IMR-90 (cell line): ENCODE data around the gene DRC7. TPM values are rescaled to one million over a fixed set of nuclear protein-coding genes. Genes with fewer than 3 reads are reported as not detected.

Experiments
- ATAC-seq: fragments of 200-7000 bp; cut with Tn5 transposase; 2 replicates; pipeline ENCODE4 v1.9.1; 2020; ENCODE audit warnings: low read depth, mild to moderate bottlenecking, moderate library complexity
- BruUV-seq: library from RNA; stranded (reverse); fragments of 400-500 nt; replicated peaks from 2 replicates; lab custom pipeline; 2021; lab: Mats Ljungman, UMichigan
- CTCF ChIA-PET: fragments of 300-600 bp; formaldehyde crosslinking; extraction: SDS; loops from one replicate; lab custom pipeline; 2021; ENCODE audit warnings: antibody characterized with exemption; lab: Yijun Ruan, JAX
- POLR2A ChIA-PET: fragments of 300-600 bp; sonication (Branson Sonifier 250); formaldehyde crosslinking; loops from one replicate; lab custom pipeline; 2022; ENCODE audit warnings: antibody characterized with exemption; ENCODE audit not compliant: unreplicated experiment; lab: Charles Lee
- DNase-seq: peaks from one replicate; pipeline ENCODE4 v3.0.0; 2013
- H2AFZ ChIP-seq: replicated peaks from 2 replicates; pipeline ENCODE3; 2013; ENCODE audit warnings: low read length, mild to moderate bottlenecking; ENCODE audit not compliant: poor library complexity
- H2AK5ac ChIP-seq: 2 replicates; pipeline ENCODE4 v1.6.1; 2013; ENCODE audit warnings: low read depth, low read length, inconsistent platforms
- H2AK9ac ChIP-seq: replicated peaks from 2 replicates; pipeline ENCODE3; 2013; ENCODE audit warnings: mild to moderate bottlenecking, low read depth, low read length, moderate library complexity; ENCODE audit not compliant: poor library complexity
- H2BK120ac ChIP-seq: 2 replicates; pipeline ENCODE4 v1.6.1; 2013; ENCODE audit warnings: low read depth, low read length, inconsistent platforms
- H2BK15ac ChIP-seq: 3 replicates; pipeline ENCODE4 v1.6.1; 2013; ENCODE audit warnings: low read depth, low read length, inconsistent platforms
- H2BK20ac ChIP-seq: 2 replicates; pipeline ENCODE4 v1.6.1; 2013; ENCODE audit warnings: low read depth, mild to moderate bottlenecking, inconsistent platforms, low read length, moderate library complexity
- H2BK5ac ChIP-seq: 2 replicates; pipeline ENCODE4 v1.6.1; 2013; ENCODE audit warnings: mild to moderate bottlenecking, low read depth, low read length, inconsistent platforms; ENCODE audit not compliant: poor library complexity, severe bottlenecking
- H3K14ac ChIP-seq: replicated peaks from 2 replicates; pipeline ENCODE4 v1.6.1; 2013; ENCODE audit warnings: low read depth, low read length, inconsistent platforms
- H3K18ac ChIP-seq: 2 replicates; pipeline ENCODE4 v1.6.1; 2013; ENCODE audit warnings: low read depth, low read length, control low read depth
- H3K23ac ChIP-seq: 2 replicates; pipeline ENCODE4 v1.6.1; 2013; ENCODE audit warnings: low read depth, low read length, inconsistent platforms
- H3K27ac ChIP-seq: 2 replicates; pipeline ENCODE4 v1.5.1; 2013; ENCODE audit warnings: mild to moderate bottlenecking, control low read depth, low read length; ENCODE audit not compliant: insufficient read depth
- H3K27me3 ChIP-seq: 2 replicates; pipeline ENCODE4 v1.6.1; 2013; ENCODE audit warnings: low read length; ENCODE audit not compliant: control insufficient read depth, insufficient read depth
- H3K36me3 ChIP-seq: 2 replicates; pipeline ENCODE4 v1.6.1; 2013; ENCODE audit warnings: low read length, mixed read lengths; ENCODE audit not compliant: control insufficient read depth, insufficient read depth
- H3K4ac ChIP-seq: 2 replicates; pipeline ENCODE4 v1.6.1; 2013; ENCODE audit warnings: low read depth, low read length, inconsistent platforms
- H3K4me1 ChIP-seq: 2 replicates; pipeline ENCODE4 v1.6.1; 2013; ENCODE audit warnings: low read length, mixed read lengths; ENCODE audit not compliant: control insufficient read depth, insufficient read depth
- H3K4me2 ChIP-seq: 2 replicates; pipeline ENCODE4 v1.6.1; 2013; ENCODE audit warnings: low read depth, mild to moderate bottlenecking, control low read depth, low read length, moderate library complexity
- H3K4me3 ChIP-seq: 2 replicates; pipeline ENCODE4 v1.5.1; 2013; ENCODE audit warnings: low read depth, mild to moderate bottlenecking, control low read depth, low read length, moderate library complexity; ENCODE audit not compliant: insufficient read depth
- H3K56ac ChIP-seq: 2 replicates; pipeline ENCODE4 v1.6.1; 2013; ENCODE audit warnings: low read length, inconsistent platforms; ENCODE audit not compliant: insufficient read depth; ENCODE audit errors: extremely low read depth
- H3K79me1 ChIP-seq, 2 experiments: 2 replicates each; pipeline ENCODE4 v1.6.1; 2013; ENCODE audit warnings: low read length in 2 of 2, inconsistent platforms in 1 of 2, low read depth in 1 of 2
- H3K9ac ChIP-seq: 2 replicates; pipeline ENCODE4 v1.6.1; 2013; ENCODE audit warnings: low read depth, low read length, control low read depth
- H3K9me1 ChIP-seq: 2 replicates; pipeline ENCODE4 v1.6.1; 2013; ENCODE audit warnings: low read length, inconsistent platforms; ENCODE audit not compliant: insufficient read depth
- H3K9me3 ChIP-seq: 2 replicates; pipeline ENCODE4 v1.6.1; 2013; ENCODE audit warnings: low read length; ENCODE audit not compliant: control insufficient read depth, insufficient read depth
- H4K20me1 ChIP-seq: 2 replicates; pipeline ENCODE4 v1.6.1; 2013; ENCODE audit warnings: low read length, inconsistent platforms; ENCODE audit not compliant: insufficient read depth
- H4K5ac ChIP-seq: 2 replicates; pipeline ENCODE4 v1.6.1; 2013; ENCODE audit warnings: mild to moderate bottlenecking, low read depth, low read length, control low read depth
- H4K8ac ChIP-seq, 2 experiments: 2 replicates each; pipeline ENCODE4 v1.6.1; 2013; ENCODE audit warnings: low read depth in 2 of 2, low read length in 2 of 2, control low read depth in 1 of 2, inconsistent platforms in 1 of 2
- H4K91ac ChIP-seq: 2 replicates; pipeline ENCODE4 v1.6.1; 2013; ENCODE audit warnings: low read depth, low read length, inconsistent platforms; ENCODE audit not compliant: insufficient read depth
- BHLHE40 ChIP-seq: fragments of 150-350 bp; IDR thresholded peaks from 2 replicates; pipeline ENCODE4 v1.6.1; 2016; ENCODE audit warnings: mild to moderate bottlenecking, low read depth, low read length
- CEBPB ChIP-seq: IDR thresholded peaks from 2 replicates; pipeline ENCODE4 v1.6.1; 2012; ENCODE audit warnings: low read depth, low read length, improper control_type of control experiment
- CHD1 ChIP-seq: IDR thresholded peaks from 2 replicates; pipeline ENCODE4 v1.6.1; 2012; ENCODE audit warnings: low read depth, low read length, improper control_type of control experiment
- FOS ChIP-seq: fragments of 150-350 bp; IDR thresholded peaks from 2 replicates; pipeline ENCODE4 v1.6.1; 2016; ENCODE audit warnings: low read depth, low read length
- MAFK ChIP-seq: IDR thresholded peaks from 2 replicates; pipeline ENCODE4 v1.6.1; 2012; ENCODE audit warnings: low read depth, low read length, improper control_type of control experiment
- MAZ ChIP-seq: IDR thresholded peaks from 2 replicates; pipeline ENCODE4 v1.6.1; 2012; ENCODE audit warnings: low read depth, mild to moderate bottlenecking, low read length, improper control_type of control experiment, moderate library complexity, borderline replicate concordance
- MXI1 ChIP-seq: IDR thresholded peaks from 2 replicates; pipeline ENCODE4 v1.6.1; 2012; ENCODE audit warnings: low read depth, mild to moderate bottlenecking, low read length, moderate library complexity, borderline replicate concordance
- NFE2L2 ChIP-seq: fragments of 150-350 bp; IDR thresholded peaks from 2 replicates; pipeline ENCODE4 v1.6.1; 2016; ENCODE audit warnings: low read depth, mild to moderate bottlenecking, low read length
- POLR2A ChIP-seq: IDR thresholded peaks from 2 replicates; pipeline ENCODE4 v1.6.1; 2012; ENCODE audit warnings: mild to moderate bottlenecking, low read depth, low read length
- RFX5 ChIP-seq: IDR thresholded peaks from 2 replicates; pipeline ENCODE4 v1.8.0; 2012; ENCODE audit warnings: low read depth, mild to moderate bottlenecking, low read length, moderate library complexity
- WGBS, 2 experiments: methylation state at CpG; one replicate each; pipeline versions ENCODE4 v1.1.5 to v1.1.7; 2013; ENCODE audit warnings: missing lambda C conversion rate in 2 of 2; ENCODE audit not compliant: insufficient read length in 1 of 2; ENCODE audit errors: extremely low coverage in 2 of 2; 5-methylcytosine and 5-hydroxymethylcytosine counted together
- dilution Hi-C: fragments of 300-500 bp; cut with HindIII; formaldehyde crosslinking; loops from one replicate; pipeline ENCODE4 v1.14.3; 2018; ENCODE audit warnings: low sequenced_read_pairs; ENCODE audit not compliant: unreplicated experiment
- in situ Hi-C: fragments of 300-500 bp; cut with MboI; formaldehyde crosslinking; loops from 3 replicates; pipeline ENCODE4 v1.14.3; 2019; ENCODE audit warnings: low sequenced_read_pairs, inconsistent platforms, mixed read lengths
- intact Hi-C: fragments of 100-400 bp; cut with micrococcal nuclease; formaldehyde crosslinking; loops from 2 replicates; pipeline ENCODE4 v1.10.0; 2022
- polyA plus RNA-seq, 3 experiments: library from polyadenylated mRNA; depleted of rRNA; stranded (reverse); fragments of >200 nt; gene quantifications; 2 replicates each; pipeline ENCODE4 v1.2.3, GENCODE V29; 2012; ENCODE audit warnings: low replicate concordance in 1 of 3
- total RNA-seq: library from RNA; depleted of rRNA; stranded (reverse); fragments of >200 nt; gene quantifications from 2 replicates; pipeline ENCODE4 v1.2.3, GENCODE V29; 2012
- TF ChIP-seq, protein P1 (sequence below): fragments of 150-350 bp; IDR thresholded peaks from 2 replicates; pipeline ENCODE4 v1.6.1; 2016; ENCODE audit warnings: low read depth, mild to moderate bottlenecking, low read length, moderate library complexity, borderline replicate concordance
- TF ChIP-seq, protein P2 (sequence below): conservative IDR thresholded peaks from 2 replicates; pipeline ENCODE4 v1.5.1; 2012; ENCODE audit warnings: mild to moderate bottlenecking, low read depth, low read length, improper control_type of control experiment

Gene DRC7
- total and polyA plus RNA-seq, 2 of the 4 experiments (the other 2 are of a cell fraction), result not detected

DNA sequence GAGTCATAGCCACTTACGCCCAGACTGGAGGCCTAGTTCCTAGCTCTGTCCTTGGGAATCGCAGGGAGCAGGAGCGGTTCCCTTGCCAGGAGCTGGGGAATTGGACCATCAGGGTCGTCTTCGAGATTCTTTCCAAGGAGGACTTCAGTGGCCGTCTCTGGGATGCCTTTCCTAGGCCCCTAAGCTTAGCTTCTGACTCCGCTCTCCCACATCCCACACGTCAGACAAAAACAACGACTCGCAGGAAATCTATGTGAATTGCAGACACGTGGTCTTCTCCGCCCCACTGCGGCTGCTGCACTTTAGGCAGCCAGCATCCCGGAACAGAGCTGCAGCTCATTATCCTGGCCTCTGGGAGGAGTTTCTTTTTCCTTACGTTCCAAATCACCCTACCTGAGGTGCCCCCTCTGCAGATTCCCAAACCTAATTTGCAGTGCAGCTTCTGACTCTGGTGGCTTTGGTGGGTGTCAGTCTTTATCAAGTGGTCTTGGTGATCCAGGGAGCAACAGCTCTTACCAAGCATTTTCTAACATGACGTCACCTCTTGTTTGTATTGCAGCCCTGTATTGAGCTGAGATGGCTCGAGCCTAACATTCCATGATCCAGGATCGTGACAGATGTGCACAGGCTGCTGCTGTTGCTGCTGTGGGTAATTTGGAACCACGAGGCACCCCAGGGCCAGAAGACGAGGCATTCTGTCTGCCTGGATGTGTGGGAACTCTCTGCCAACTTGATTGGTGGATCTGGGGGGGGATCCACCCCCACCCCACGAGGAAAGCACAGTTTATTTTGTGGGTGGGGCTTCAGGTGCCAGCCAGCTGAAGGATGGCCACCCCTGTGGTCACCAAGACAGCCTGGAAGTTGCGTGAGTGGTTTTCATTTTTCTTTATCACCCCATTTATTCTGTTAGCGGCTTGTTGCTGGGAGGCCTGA is 42.1 kb downstream of the DRC7 start:
- H3K4ac ChIP-seq, result peak overlapping the region; percentile 42
- no peak overlapping the region; the same call in 1 of the 2 replicates for H2BK20ac ChIP-seq
- ChIA-PET POLR2A (no interaction called here), CTCF (interaction anchor here (0.7 to 1.1 kb wide), 5 partner anchors 9 to 161 kb away, joined by 3 to 8 read pairs (median 3); no protein-coding TSS in a partner anchor)
- H3K27ac ChIP-seq, result peak overlapping the region; percentile 60
- BruUV-seq, result no TSS peak
- no peak overlapping the region for H3K23ac ChIP-seq
- no peaks in the 10 kb centered on the region for H3K27me3 ChIP-seq
- no peak overlapping the region; the same call in 1 of the 2 replicates for H3K18ac ChIP-seq
- in situ Hi-C loops (no loop called here), intact Hi-C loops (loop anchor here (5.0 kb wide), 3 partner anchors 144 to 391 kb away; partner anchors contain the start of gene CFAP20), dilution Hi-C loops (no loop called here)
- H3K9ac ChIP-seq, result peak overlapping the region; percentile 42
- peak overlapping the region; percentile 32; the same call in 1 of the 2 replicates for H3K56ac ChIP-seq
- H3K9me3 ChIP-seq, result no peaks in the 10 kb centered on the region
- H2AK9ac ChIP-seq, result peak overlapping the region; percentile 88
- H4K8ac ChIP-seq, result peak overlapping the region in 1 of 2 experiments; percentile 38; a peak in 1 of 4 replicates
- WGBS, 2 experiments, result 18% methylated on average over 8 of the region's 23 CpGs; no CpG with 5 or more reads in 1 of the 2 experiments
- DNase-seq, result peak; percentile 87
- H2AK5ac ChIP-seq, result peak overlapping the region; percentile 25
- H3K14ac ChIP-seq, result 0 out of 2 replicates have a peak overlapping the region, but pooled peaks have one; percentile 1
- H2BK120ac ChIP-seq, result peak overlapping the region; percentile 10; the same call in 1 of the 2 replicates
- H2BK15ac ChIP-seq, result peak overlapping the region; percentile 20; the same call in 1 of the 3 replicates
- H4K5ac ChIP-seq, result no peak overlapping the region; the same call in 1 of the 2 replicates
- no peaks in the 10 kb centered on the region; the same call in 1 of the 2 replicates for H3K36me3 ChIP-seq
- peak overlapping the region; percentile 70 for H3K4me3 ChIP-seq
- peak overlapping the region; percentile 72 for H3K4me2 ChIP-seq
- H2AFZ ChIP-seq, result peak overlapping the region; percentile 98
- peak; percentile 33 for ATAC-seq
- peaks cover 0 to 22% of the 10 kb centered on the region in 2 experiments; a peak in 2 of 4 replicates for H3K79me1 ChIP-seq
- peaks cover 10% of the 10 kb centered on the region for H3K4me1 ChIP-seq
- no peaks in the 10 kb centered on the region for H4K20me1 ChIP-seq
- H3K9me1 ChIP-seq, result peaks cover 3% of the 10 kb centered on the region; the same call in 1 of the 2 replicates
- no peak overlapping the region; the same call in 1 of the 2 replicates for H4K91ac ChIP-seq
- H2BK5ac ChIP-seq, result peak overlapping the region; percentile 70
- TF ChIP-seq CHD1 (no peak), MAZ (no peak), NFE2L2 (no peak), POLR2A (no peak; the same call in 1 of the 2 replicates), BHLHE40 (peak; percentile 42; the same call in 1 of the 2 replicates), MXI1 (peak; percentile 65), MAFK (no peak), FOS (no peak), RFX5 (no peak), CEBPB (peak; percentile 72)
- TF ChIP-seq, protein P1, sequence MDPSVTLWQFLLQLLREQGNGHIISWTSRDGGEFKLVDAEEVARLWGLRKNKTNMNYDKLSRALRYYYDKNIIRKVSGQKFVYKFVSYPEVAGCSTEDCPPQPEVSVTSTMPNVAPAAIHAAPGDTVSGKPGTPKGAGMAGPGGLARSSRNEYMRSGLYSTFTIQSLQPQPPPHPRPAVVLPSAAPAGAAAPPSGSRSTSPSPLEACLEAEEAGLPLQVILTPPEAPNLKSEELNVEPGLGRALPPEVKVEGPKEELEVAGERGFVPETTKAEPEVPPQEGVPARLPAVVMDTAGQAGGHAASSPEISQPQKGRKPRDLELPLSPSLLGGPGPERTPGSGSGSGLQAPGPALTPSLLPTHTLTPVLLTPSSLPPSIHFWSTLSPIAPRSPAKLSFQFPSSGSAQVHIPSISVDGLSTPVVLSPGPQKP, result no peak
- TF ChIP-seq, protein P2, sequence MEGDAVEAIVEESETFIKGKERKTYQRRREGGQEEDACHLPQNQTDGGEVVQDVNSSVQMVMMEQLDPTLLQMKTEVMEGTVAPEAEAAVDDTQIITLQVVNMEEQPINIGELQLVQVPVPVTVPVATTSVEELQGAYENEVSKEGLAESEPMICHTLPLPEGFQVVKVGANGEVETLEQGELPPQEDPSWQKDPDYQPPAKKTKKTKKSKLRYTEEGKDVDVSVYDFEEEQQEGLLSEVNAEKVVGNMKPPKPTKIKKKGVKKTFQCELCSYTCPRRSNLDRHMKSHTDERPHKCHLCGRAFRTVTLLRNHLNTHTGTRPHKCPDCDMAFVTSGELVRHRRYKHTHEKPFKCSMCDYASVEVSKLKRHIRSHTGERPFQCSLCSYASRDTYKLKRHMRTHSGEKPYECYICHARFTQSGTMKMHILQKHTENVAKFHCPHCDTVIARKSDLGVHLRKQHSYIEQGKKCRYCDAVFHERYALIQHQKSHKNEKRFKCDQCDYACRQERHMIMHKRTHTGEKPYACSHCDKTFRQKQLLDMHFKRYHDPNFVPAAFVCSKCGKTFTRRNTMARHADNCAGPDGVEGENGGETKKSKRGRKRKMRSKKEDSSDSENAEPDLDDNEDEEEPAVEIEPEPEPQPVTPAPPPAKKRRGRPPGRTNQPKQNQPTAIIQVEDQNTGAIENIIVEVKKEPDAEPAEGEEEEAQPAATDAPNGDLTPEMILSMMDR, result peak; percentile 18; the same call in 1 of the 2 replicates
